DLD1 (cell line): ENCODE measurements around the gene KCNK10.

Experiments used
- in situ Hi-C: cut with HindIII; loops from 2 replicates; pipeline ENCODE4 v1.10.0; 2017; ENCODE audit warnings: low sequenced_read_pairs

The KCNK10 gene

GRCh38 chr14:88231603-88232002 is 91.5 kb downstream of the KCNK10 start:
- in situ Hi-C loops = no loop called here

GRCh38 chr14:88229428-88229827 is 93.6 kb downstream of the KCNK10 start:
- in situ Hi-C loops = no loop called here

GRCh38 chr14:88228522-88229236 is 94.4 kb downstream of the KCNK10 start:
- in situ Hi-C loops = no loop called here

- in situ Hi-C loops = no loop called here
These were observed 95.4 kb downstream of the KCNK10 start for GRCh38 chr14:88227693-88228092.

- in situ Hi-C loops = no loop called here
These were observed 97.3 kb downstream of the KCNK10 start for GRCh38 chr14:88225721-88226120.

- in situ Hi-C loops = no loop called here
These were observed 104.8 kb downstream of the KCNK10 start for GRCh38 chr14:88218119-88218915.

- in situ Hi-C loops = no loop called here
These were observed 110.4 kb downstream of the KCNK10 start for GRCh38 chr14:88212691-88213090.

- in situ Hi-C loops = no loop called here
These were observed 112.6 kb downstream of the KCNK10 start for GRCh38 chr14:88210426-88210825.

GRCh38 chr14:88209273-88209672 is 113.8 kb downstream of the KCNK10 start:
- in situ Hi-C loops = no loop called here

- in situ Hi-C loops = no loop called here
These were observed 114.2 kb downstream of the KCNK10 start for GRCh38 chr14:88208858-88209257.

GRCh38 chr14:88204221-88204620 is 118.8 kb downstream of the KCNK10 start:
- in situ Hi-C loops = no loop called here

GRCh38 chr14:88203291-88203690 is 119.8 kb downstream of the KCNK10 start:
- in situ Hi-C loops = no loop called here

- in situ Hi-C loops = no loop called here
These were observed 120.8 kb downstream of the KCNK10 start for GRCh38 chr14:88202286-88202685.

GRCh38 chr14:88201851-88202250 is 121.2 kb downstream of the KCNK10 start:
- in situ Hi-C loops = no loop called here

- in situ Hi-C loops = no loop called here
These were observed 123.2 kb downstream of the KCNK10 start for GRCh38 chr14:88199882-88200281.

GRCh38 chr14:88198446-88198845 is 124.6 kb downstream of the KCNK10 start:
- in situ Hi-C loops = no loop called here

GRCh38 chr14:88196925-88197324 is 126.1 kb downstream of the KCNK10 start:
- in situ Hi-C loops = no loop called here

- in situ Hi-C loops = no loop called here
These were observed 126.8 kb downstream of the KCNK10 start for GRCh38 chr14:88196116-88196890.

GRCh38 chr14:88195676-88196075 is 127.4 kb downstream of the KCNK10 start:
- in situ Hi-C loops = no loop called here

GRCh38 chr14:88194531-88194930 is 128.5 kb downstream of the KCNK10 start:
- in situ Hi-C loops = no loop called here

- in situ Hi-C loops = no loop called here
These were observed 131.5 kb downstream of the KCNK10 start for GRCh38 chr14:88191605-88192004.
